ENCODE results near the gene CSTB. TPM values are rescaled to one million over a fixed set of nuclear protein-coding genes. Genes with fewer than 3 reads are reported as not detected.

CSTB gene
- polyA plus RNA-seq, 3 donors from 2014 or later = 37.9 to 63.0 (median 52.2) TPM

- H3K9me3 Mint-ChIP-seq = no peaks in the 10 kb centered on the region
- no peaks in the 10 kb centered on the region for H3K4me1 Mint-ChIP-seq
- H3K27ac Mint-ChIP-seq = no peak overlapping the region
- H3K36me3 Mint-ChIP-seq = no peaks in the 10 kb centered on the region
- no peak overlapping the region for H3K4me3 Mint-ChIP-seq
- no peak for DNase-seq
- H3K27me3 Mint-ChIP-seq (ENCODE audit: low read depth in 3 of 3) = peaks cover 0 to 3% (median under 1%) of the 10 kb centered on the region in 3 donors
These were observed 12.1 kb downstream of the CSTB start for GRCh38 chr21:43763901-43764523.

DNA sequence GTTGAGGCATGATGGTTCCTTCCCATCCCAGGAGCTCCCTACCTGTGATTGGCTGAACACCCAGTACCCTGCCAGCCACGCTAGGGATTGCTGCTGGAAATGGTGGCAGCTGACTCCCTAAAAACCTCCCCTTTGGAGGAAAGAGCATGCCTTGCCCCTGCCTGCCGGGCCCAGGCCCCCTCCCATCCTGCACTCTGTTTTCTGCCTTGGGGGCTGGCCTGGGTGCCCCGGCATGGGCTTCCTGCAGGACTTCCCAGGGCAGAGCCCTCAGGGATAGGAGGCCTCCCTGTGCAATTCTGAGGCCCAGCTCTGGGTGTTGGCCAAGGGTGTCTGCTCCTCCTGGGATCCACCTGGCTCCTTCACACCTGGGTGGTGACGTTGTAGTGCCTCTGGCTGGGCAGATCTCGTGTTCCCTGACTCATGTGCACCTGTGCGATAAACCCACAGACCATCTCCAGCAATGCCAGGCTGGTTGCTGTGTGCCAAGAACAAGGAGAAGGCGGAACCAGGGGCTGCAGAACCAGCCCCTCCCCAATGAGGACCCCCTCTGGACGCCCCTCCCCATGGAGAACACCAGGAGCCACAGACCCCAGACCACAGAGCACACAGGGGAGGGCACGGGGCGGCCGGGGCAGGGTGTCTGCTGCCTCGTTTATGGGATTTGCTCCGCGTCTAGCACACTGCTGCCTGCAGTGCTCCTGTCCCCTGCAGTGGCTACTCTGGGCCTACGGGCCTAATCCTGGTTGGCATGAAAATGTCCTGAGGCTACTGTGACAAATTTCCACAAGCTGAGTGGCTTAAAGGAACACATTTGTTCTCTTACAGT, 13.6 kb downstream of the CSTB start:
- Mint-ChIP-seq H3K4me1 (no peaks in the 10 kb centered on the region), H3K36me3 (peaks cover 0 to 4% (median 0%) of the 10 kb centered on the region in 3 donors), H3K4me3 (no peak overlapping the region), H3K9me3 (no peaks in the 10 kb centered on the region), H3K27me3 (ENCODE audit: low read depth in 3 of 3) (peaks cover 0 to 3% (median 0%) of the 10 kb centered on the region in 3 donors), H3K27ac (no peak overlapping the region)
- no peak for DNase-seq

DNA sequence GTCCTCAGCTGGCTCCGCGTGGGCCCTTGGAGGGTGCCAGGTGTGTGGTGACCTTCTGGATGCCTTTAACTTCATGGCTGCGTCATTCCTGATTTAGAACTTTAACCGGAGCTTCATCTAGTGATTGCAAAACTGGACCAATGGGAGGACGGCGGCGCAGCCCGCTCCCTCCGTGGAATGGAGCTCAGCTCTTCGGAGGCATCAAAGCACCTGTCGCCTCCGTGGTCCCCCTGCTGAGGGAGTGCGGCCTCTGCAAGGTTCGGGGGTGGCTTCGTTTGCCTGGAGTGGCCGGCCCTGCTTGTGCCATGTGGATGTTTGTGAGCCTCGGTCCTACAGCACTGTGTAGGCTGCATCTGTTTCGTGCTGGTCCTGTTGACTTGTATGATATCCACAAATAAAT, 14.2 kb downstream of the CSTB start:
- Mint-ChIP-seq H3K27ac (no peak overlapping the region), H3K4me3 (no peak overlapping the region), H3K36me3 (peaks cover 0 to 4% (median 0%) of the 10 kb centered on the region in 3 donors), H3K9me3 (no peaks in the 10 kb centered on the region), H3K4me1 (no peaks in the 10 kb centered on the region), H3K27me3 (ENCODE audit: low read depth in 3 of 3) (peaks cover 0 to 2% (median 0%) of the 10 kb centered on the region in 3 donors)
- no peak for DNase-seq

DNA sequence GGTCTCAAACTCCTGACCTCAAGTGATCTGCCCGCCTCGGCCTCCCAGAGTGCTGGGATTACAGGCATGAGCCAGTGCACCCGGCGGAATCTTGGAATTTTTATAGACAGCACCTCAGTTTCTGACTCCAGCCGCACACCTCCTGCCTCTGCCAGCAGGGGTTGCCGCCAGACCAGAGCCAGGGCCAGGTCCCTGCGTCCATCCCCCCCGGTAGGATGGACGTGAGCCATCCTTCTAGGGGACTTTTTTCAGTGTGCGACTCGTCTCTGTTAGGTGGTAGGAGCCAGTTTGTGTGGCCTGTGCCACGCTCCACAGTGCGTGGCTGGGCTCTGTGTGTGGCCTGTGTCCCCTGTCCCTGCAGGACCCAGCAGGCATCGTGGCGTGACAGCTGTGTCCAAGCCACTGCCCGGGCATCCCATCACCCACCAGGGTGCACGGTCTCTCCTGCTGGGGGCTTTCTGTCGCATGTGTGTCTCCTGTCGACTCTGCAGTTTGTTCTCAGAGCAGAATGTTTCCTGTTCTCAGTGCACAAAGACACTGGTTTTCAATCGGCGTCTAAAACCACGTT, 15.6 kb downstream of the CSTB start:
- peaks cover 0 to 8% (median 4%) of the 10 kb centered on the region in 3 donors for H3K36me3 Mint-ChIP-seq
- H3K27me3 Mint-ChIP-seq (ENCODE audit: low read depth in 3 of 3) = peaks cover 0 to 2% (median 0%) of the 10 kb centered on the region in 3 donors
- no peaks in the 10 kb centered on the region for H3K4me1 Mint-ChIP-seq
- peak overlapping the region in 1 of 6 donors; percentile 53 for H3K27ac Mint-ChIP-seq
- no peak for DNase-seq
- H3K4me3 Mint-ChIP-seq = no peak overlapping the region
- no peaks in the 10 kb centered on the region for H3K9me3 Mint-ChIP-seq

DNA sequence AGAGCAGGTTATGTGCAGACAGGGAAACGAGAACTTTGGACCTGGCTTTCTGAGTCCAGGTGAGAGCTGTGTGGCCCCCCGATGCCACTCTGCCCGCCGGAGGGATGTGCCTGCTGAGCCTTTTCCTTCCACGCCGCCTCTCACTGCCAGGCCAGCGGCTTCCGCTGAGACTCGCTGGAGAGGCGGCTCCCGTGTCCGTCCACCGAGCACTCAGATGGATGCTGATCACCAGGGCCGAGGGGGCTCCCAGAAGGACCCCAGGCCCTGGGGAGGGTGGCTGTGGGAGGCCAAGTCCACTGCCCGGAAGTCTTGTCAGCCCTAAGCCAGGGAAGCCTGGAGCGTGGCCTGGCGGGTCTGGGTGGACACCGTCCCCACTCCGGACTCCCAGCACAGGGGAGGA, 16.5 kb downstream of the CSTB start:
- DNase-seq = no peak
- H3K9me3 Mint-ChIP-seq = no peaks in the 10 kb centered on the region
- no peak overlapping the region for H3K27ac Mint-ChIP-seq
- H3K36me3 Mint-ChIP-seq = peaks cover 0 to 8% (median 4%) of the 10 kb centered on the region in 3 donors
- no peaks in the 10 kb centered on the region for H3K4me1 Mint-ChIP-seq
- no peak overlapping the region for H3K4me3 Mint-ChIP-seq
- peaks cover 0 to 2% (median 0%) of the 10 kb centered on the region in 3 donors for H3K27me3 Mint-ChIP-seq (ENCODE audit: low read depth in 3 of 3)

GRCh38 chr21:43758811-43759210, 17.3 kb downstream of the CSTB start:
- no peak for DNase-seq
- H3K36me3 Mint-ChIP-seq = peaks cover 0 to 8% (median 4%) of the 10 kb centered on the region in 3 donors
- H3K4me1 Mint-ChIP-seq = no peaks in the 10 kb centered on the region
- no peak overlapping the region for H3K4me3 Mint-ChIP-seq
- H3K27me3 Mint-ChIP-seq (ENCODE audit: low read depth in 3 of 3) = peaks cover 0 to 2% (median 2%) of the 10 kb centered on the region in 3 donors
- H3K9me3 Mint-ChIP-seq = no peaks in the 10 kb centered on the region
- H3K27ac Mint-ChIP-seq = no peak overlapping the region

GRCh38 chr21:43758111-43758641, 17.9 kb downstream of the CSTB start:
- H3K4me1 Mint-ChIP-seq = no peaks in the 10 kb centered on the region
- peaks cover 0 to 2% (median 2%) of the 10 kb centered on the region in 3 donors for H3K27me3 Mint-ChIP-seq (ENCODE audit: low read depth in 3 of 3)
- peaks cover 0 to 8% (median 4%) of the 10 kb centered on the region in 3 donors for H3K36me3 Mint-ChIP-seq
- DNase-seq = no peak
- H3K27ac Mint-ChIP-seq = no peak overlapping the region
- H3K4me3 Mint-ChIP-seq = no peak overlapping the region
- no peaks in the 10 kb centered on the region for H3K9me3 Mint-ChIP-seq

GRCh38 chr21:43757601-43758000, 18.5 kb downstream of the CSTB start:
- H3K36me3 Mint-ChIP-seq = peaks cover 0 to 8% (median 4%) of the 10 kb centered on the region in 3 donors
- H3K9me3 Mint-ChIP-seq = no peaks in the 10 kb centered on the region
- peaks cover 0 to 2% (median 0%) of the 10 kb centered on the region in 3 donors for H3K27me3 Mint-ChIP-seq (ENCODE audit: low read depth in 3 of 3)
- no peak overlapping the region for H3K27ac Mint-ChIP-seq
- H3K4me3 Mint-ChIP-seq = no peak overlapping the region
- no peaks in the 10 kb centered on the region for H3K4me1 Mint-ChIP-seq
- DNase-seq = no peak

DNA sequence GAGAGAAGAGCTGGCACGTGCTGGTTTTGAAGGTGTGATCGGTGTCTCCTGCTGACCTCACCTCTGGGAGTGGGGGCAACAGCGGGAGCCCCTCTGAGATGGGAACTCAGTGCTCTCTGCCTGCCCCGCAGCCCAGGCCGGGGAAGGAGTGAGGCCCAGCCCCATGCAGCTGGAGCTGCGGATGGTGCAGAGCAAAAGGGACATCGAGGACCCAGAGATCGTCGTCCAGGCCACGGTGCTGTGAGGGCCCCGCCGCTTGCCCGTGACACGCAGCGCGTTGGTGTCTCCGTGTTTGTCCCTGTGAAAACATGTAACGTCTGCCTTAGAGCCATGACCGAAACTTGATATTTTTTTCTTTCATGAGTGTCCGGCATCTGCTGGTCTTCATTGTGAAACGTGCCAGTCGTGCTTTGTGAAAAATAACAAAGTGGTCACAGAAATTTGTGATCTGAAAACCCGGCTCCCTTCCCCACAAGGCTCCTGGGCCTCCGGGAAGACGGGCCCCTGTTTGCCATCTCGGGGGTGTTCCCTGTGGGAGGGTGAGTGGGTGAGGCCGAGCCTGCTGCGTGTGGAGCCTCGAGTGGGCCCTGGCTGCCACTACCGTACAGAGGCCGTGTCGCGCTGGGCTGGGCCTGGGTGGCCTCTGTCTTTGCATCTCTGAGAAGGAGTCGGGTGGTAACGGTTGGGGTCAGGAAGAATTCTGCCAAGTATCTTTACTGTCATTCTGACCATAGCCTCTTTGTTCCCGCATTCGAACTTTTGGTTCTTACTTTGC, 20.1 kb downstream of the CSTB start:
- Mint-ChIP-seq H3K27me3 (ENCODE audit: low read depth in 3 of 3) (peaks cover 0 to 2% (median 0%) of the 10 kb centered on the region in 3 donors), H3K36me3 (peaks cover 0 to 8% (median 4%) of the 10 kb centered on the region in 3 donors), H3K27ac (no peak overlapping the region), H3K9me3 (no peaks in the 10 kb centered on the region), H3K4me1 (no peaks in the 10 kb centered on the region), H3K4me3 (no peak overlapping the region)
- no peak for DNase-seq

- Mint-ChIP-seq H3K36me3 (peaks cover 0 to 14% (median 4%) of the 10 kb centered on the region in 3 donors), H3K27me3 (ENCODE audit: low read depth in 3 of 3) (peaks cover 0 to 4% (median 2%) of the 10 kb centered on the region in 3 donors), H3K4me3 (no peak overlapping the region), H3K4me1 (peaks cover 0 to 3% of the 10 kb centered on the region in 2 donors), H3K9me3 (no peaks in the 10 kb centered on the region), H3K27ac (no peak overlapping the region)
- no peak for DNase-seq
These were observed 20.9 kb downstream of the CSTB start for GRCh38 chr21:43754948-43755781.

DNA sequence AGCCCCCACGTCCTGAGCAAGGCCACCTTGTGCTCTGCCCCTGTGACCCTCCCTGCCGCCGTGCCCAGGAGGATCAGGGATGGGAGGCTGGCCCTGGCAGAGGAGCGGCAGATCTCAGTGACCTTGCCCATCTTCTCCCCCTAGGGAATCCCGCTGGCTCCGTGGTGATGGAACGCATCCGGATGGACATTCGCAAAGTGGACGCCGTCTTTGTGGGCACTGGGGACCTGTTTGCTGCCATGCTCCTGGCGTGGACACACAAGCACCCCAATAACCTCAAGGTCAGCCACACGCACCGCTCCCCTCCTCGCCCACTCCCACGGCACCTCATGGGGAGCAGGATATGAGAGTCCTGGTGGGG, 22.7 kb downstream of the CSTB start:
- Mint-ChIP-seq H3K4me1 (peaks cover 0 to 3% of the 10 kb centered on the region in 2 donors), H3K4me3 (no peak overlapping the region), H3K36me3 (peaks cover 0 to 14% (median 0%) of the 10 kb centered on the region in 3 donors), H3K9me3 (no peaks in the 10 kb centered on the region), H3K27me3 (ENCODE audit: low read depth in 3 of 3) (peaks cover 0 to 4% (median 4%) of the 10 kb centered on the region in 3 donors), H3K27ac (no peak overlapping the region)
- DNase-seq = no peak

- H3K4me3 Mint-ChIP-seq = no peak overlapping the region
- H3K4me1 Mint-ChIP-seq = peaks cover 0 to 3% of the 10 kb centered on the region in 2 donors
- H3K27ac Mint-ChIP-seq = no peak overlapping the region
- no peaks in the 10 kb centered on the region for H3K9me3 Mint-ChIP-seq
- H3K27me3 Mint-ChIP-seq (ENCODE audit: low read depth in 3 of 3) = peaks cover 0 to 4% (median 4%) of the 10 kb centered on the region in 3 donors
- peaks cover 0 to 14% (median 0%) of the 10 kb centered on the region in 3 donors for H3K36me3 Mint-ChIP-seq
- no peak for DNase-seq
These were observed 23.2 kb downstream of the CSTB start for GRCh38 chr21:43752758-43753438.

Data from immature natural killer cell (primary cell).